CD4-positive, alpha-beta T cell treated with Interleukin-4 for 1 hour (primary cell): ENCODE data around the gene RUNX1.
A peak's percentile ranks its signal among the peaks of the same experiment; 100 is the strongest.

Experiments used
- DNase-seq, 2 donors: peaks; one replicate each; pipeline ENCODE4 v3.0.0-alpha.2; 2020 to 2022

RUNX1 gene

GRCh38 chr21:34991366-34991957 lies 57.6 kb downstream of the RUNX1 start:
- no peak for DNase-seq

DNA sequence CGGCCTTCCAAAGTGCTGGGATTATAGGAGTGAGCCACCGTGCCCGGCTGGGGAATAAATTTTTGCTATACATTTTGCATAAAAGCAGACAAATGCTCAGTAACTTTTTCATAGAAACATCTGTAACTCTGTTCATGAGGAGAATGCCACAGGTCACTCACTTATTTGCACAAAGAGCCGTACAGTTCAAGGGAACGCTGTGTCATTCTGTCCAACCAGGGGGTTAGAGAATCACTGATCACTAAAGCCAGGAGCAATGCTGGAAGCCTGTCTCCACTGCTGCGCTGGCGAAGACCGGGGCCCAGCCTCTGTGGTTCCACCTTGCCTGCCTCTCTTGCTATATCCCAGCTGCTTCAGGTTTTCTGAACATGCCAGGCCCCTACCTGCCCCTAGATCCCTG lies 58.3 kb downstream of the RUNX1 start:
- no peak for DNase-seq

- DNase-seq = no peak
Observed at GRCh38 chr21:34989337-34990151, 59.6 kb downstream of the RUNX1 start.

DNA sequence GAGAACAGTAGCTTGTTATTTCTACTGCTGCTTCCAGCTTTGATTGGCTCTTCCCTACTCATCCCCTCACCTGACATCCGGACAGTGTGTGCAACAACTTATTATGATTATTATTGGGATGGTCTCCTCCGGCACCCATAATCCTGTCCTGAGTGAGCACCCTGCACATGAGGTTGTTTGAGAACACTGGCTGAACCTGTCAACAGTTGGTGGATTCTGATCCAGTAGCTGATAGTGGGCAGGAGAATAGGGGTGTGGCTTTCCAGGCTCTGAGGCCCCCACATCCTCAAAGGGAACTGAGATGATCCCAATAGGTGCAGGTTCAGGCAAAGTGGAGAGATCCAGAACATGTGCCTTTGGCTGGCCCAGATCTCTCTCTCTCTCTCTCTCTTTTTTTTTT lies 60.5 kb downstream of the RUNX1 start:
- no peak for DNase-seq

- DNase-seq = no peak
Observed at GRCh38 chr21:34988139-34988538, 61.0 kb downstream of the RUNX1 start.

- DNase-seq = no peak
Observed at GRCh38 chr21:34987501-34988072, 61.5 kb downstream of the RUNX1 start.

GRCh38 chr21:34986561-34987500 lies 62.3 kb downstream of the RUNX1 start:
- peak; percentile 71 to 75 for DNase-seq

GRCh38 chr21:34984356-34985058 lies 64.6 kb downstream of the RUNX1 start:
- no peak for DNase-seq

DNA sequence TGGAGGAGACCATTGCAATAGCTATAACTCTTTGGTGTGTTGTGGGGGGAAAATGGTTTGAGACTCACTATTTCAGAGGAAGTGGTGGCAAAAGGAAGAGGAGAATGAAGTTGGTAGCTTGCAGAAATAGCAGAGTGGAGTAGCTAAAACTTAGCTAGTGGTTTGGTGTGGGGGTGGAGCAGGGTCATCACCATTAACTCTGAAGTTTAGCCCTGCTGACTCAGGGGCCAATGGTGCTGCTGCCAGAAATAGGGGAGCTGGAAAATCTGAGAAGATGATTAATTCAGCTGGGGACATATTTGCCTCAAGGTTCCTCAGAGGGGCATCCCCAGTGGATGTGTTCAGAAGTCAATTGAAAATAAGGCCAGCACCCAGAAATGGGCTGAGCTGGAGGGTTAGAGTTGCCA lies 65.4 kb downstream of the RUNX1 start:
- DNase-seq = peak; percentile 38 to 45

DNA sequence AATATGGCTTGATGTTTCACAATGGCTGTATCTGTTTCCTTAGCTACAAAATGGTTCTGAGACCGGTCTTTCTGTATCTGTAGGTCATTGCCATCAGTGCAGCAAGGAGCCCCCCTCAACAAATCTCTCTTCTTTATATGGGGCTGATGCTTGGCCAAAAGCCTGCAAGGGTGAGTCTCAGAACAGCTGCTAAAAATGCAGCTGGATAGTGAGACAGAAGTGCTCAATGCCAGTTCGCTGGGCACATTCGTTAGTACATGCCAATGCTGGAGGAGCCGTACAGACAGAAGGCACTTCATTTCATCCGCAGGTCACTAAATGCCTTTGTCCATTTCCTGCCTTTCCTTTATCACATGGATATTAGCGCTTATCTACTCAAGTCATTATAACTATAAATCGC lies 67.3 kb downstream of the RUNX1 start:
- no peak for DNase-seq

- DNase-seq = no peak
Observed at GRCh38 chr21:34980423-34981115, 68.5 kb downstream of the RUNX1 start.

GRCh38 chr21:34979383-34979782 lies 69.7 kb downstream of the RUNX1 start:
- no peak for DNase-seq

GRCh38 chr21:34977333-34977732 lies 71.8 kb downstream of the RUNX1 start:
- DNase-seq = no peak

- DNase-seq = peak; percentile 41 to 67
Observed at GRCh38 chr21:34974162-34974981, 74.7 kb downstream of the RUNX1 start.

- DNase-seq = no peak
Observed at GRCh38 chr21:34973685-34974084, 75.4 kb downstream of the RUNX1 start.

- no peak for DNase-seq
Observed at GRCh38 chr21:34971656-34972055, 77.4 kb downstream of the RUNX1 start.

GRCh38 chr21:34970566-34970965 lies 78.5 kb downstream of the RUNX1 start:
- DNase-seq = no peak

DNA sequence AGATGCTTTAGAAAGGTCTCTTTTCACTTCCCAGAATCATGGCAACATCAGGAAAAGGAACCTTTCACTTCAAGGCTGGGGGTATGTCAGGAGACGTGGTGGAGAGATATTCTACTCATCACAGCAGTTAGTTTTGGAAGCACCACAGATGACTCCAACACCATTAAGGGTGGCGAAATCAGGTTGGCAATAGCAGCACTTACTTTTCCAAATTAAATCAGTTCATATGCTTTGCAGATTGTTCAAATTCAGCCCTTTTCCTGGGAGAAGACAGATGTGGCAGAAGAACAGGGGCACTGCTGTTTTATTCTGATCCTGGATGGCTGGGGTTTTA lies 79.0 kb downstream of the RUNX1 start:
- DNase-seq = no peak

- DNase-seq = no peak
Observed at GRCh38 chr21:34969423-34970166, 79.5 kb downstream of the RUNX1 start.
